Measurements from ENCODE around the gene SLC6A4.

SLC6A4 gene

GRCh38 chr17:30235386-30236296 is at the start of gene SLC6A4:
Gene SLC6A4, minus strand, starts transcription at chr17:30235697. Its CDS starts 13,739 bp downstream, at chr17:30221958.
- no peak for DNase-seq (ENCODE audit: low spot score)

GRCh38 chr17:30279156-30279555 is 43.7 kb upstream of the SLC6A4 start:
- DNase-seq (ENCODE audit: low spot score): no peak

- no peak for DNase-seq (ENCODE audit: low spot score)
Measured at GRCh38 chr17:30278032-30278431, 42.5 kb upstream of the SLC6A4 start.

- DNase-seq (ENCODE audit: low spot score): no peak
Measured at GRCh38 chr17:30275911-30276310, 40.4 kb upstream of the SLC6A4 start.

- no peak for DNase-seq (ENCODE audit: low spot score)
Measured at GRCh38 chr17:30274887-30275286, 39.4 kb upstream of the SLC6A4 start.

GRCh38 chr17:30273373-30273772 is 37.9 kb upstream of the SLC6A4 start:
- DNase-seq (ENCODE audit: low spot score): no peak

- no peak for DNase-seq (ENCODE audit: low spot score)
Measured at GRCh38 chr17:30271102-30271501, 35.6 kb upstream of the SLC6A4 start.

DNA sequence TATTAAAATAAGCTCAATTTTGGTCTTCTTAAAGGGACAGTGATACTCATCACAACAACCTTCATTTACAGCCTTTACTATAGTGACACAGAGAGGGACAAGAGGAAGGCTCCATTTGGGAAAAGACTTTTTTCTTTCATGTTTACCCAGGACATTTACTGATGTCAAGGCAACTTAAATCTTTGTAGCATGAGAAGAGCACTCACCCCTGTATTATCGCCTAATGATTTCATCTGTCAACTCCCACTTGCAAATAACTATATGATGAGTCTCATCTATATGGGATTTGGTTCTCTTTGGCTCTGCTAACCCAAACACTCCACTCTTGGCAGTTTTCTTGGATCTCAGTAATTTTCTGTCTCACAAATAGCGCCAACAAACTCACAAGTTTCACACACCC is 32.1 kb upstream of the SLC6A4 start:
- no peak for DNase-seq (ENCODE audit: low spot score)

GRCh38 chr17:30263552-30264333 is 28.2 kb upstream of the SLC6A4 start:
- no peak for DNase-seq (ENCODE audit: low spot score)

GRCh38 chr17:30256756-30257506 is 21.4 kb upstream of the SLC6A4 start:
- DNase-seq (ENCODE audit: low spot score): no peak

DNA sequence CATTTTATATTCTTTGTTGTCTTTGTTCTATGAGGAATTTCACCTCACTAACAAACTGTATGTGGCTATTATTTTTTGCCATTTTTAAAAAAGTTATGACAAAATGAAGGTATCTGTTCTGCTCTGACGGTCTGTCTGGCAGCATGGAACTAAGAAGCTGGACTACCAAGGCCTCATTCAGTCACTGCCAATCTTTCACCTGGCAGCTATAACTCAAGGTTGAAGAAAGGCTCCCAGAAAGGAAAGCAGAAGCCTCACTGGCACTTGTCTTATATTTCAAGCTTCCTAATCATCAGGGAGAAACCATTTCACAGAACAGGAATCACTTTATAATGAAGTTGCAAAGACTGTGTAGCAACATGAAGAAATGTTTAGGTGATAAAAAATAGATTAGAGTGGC is 18.7 kb upstream of the SLC6A4 start:
- DNase-seq (ENCODE audit: low spot score): no peak

- DNase-seq (ENCODE audit: low spot score): no peak
Measured at GRCh38 chr17:30253312-30253711, 17.8 kb upstream of the SLC6A4 start.

- no peak for DNase-seq (ENCODE audit: low spot score)
Measured at GRCh38 chr17:30251931-30252330, 16.4 kb upstream of the SLC6A4 start.

DNA sequence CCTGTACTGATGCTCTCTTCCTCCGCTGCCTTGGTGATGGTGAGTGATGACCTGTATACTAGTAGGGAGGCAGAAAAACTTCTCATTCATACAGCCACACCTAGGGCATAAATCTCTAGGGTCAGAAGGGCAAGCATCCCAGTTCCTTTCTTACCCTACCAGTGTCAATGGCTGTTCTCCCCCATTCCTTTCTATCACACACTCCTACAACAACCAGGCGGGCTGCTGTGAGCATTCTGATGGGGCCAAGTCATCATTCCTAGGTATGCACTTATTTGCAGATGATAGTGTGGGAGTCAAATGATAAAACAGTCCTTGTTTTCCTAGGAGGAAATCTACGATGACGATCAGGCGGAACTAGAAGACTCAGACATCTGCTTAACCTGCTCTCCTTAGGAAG is 14.0 kb upstream of the SLC6A4 start:
- no peak for DNase-seq (ENCODE audit: low spot score)

DNA sequence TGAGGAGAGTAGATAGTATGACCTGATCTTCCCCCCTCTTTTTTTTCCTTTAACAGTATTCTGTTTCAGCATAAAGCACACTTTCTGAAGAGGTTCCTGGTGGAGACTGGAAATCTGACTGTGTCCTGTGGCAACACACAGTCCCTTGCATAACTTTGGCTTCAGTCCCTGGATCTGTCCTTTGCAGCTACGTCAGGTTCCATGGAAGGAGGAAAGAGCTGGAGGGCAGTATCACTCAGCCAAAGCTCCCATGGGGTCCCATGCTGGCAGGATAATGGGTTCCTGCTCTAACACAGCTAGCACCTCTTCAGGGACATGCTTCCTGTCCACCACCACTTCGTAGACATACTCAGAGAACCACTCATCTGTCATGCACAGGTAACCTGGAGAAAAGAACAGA is 13.3 kb upstream of the SLC6A4 start:
- no peak for DNase-seq (ENCODE audit: low spot score)

DNA sequence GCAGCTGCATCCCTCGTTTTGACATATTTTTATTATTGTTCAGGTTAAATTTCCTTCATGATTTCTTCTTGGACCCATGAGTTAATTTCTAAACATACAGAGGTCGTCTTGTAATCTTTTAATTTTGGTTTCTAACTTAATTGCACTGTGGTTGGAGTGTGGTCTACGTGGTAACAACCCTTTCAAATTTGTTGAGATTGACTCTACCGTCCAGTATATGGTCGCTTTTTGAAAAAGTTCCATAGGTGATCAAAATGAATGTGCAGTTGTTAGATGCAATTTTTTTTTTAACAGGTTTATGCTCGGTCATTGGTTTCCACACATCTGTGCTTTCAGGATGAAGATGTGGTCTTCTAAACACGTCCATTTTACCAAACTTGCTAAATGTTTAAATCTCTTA is 11.0 kb upstream of the SLC6A4 start:
- no peak for DNase-seq (ENCODE audit: low spot score)

DNA sequence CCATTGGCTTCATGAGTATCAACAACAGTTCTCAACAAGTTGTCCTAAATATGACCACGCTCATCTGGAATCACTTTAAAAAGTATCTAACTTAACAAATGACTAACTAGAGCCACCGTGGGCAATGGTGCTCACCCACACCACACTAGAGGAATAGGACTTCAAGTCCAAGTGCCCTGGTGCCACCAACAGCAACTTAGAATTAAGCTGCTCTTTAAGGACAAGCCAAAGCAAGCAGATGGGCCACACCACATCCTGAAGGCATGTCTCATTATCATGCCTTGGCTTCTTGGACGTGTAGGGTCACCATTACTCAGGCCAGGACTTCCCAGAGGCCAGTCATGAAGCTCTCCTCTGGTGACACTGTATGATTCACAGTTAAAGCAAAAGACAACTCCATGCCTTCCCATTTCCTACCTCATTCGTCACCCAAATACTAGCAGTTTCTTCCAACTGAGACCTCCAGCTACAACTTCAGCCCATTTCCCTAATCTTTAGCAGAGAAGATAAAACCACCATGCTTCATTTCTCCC is 9.4 kb upstream of the SLC6A4 start:
- DNase-seq (ENCODE audit: low spot score): no peak

DNA sequence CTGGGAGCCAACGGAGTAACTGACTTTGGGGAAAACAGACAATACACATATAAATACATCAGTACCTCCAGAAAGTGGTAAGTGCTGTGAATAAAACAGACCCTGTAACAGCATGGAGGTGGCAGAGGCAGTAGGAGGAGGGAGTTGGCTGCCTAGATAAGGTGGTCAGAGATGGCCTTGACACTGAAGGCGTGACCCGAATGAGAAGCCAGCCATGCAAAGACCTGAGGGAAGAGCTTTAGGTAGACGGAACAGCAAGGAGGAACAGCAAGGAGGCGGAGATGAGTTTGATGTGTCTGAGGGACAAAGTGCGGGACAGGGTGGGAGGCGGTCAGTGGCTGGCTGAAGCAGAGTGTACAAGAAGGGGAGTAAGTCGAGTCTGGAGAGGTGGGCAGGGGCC is 8.1 kb upstream of the SLC6A4 start:
- DNase-seq (ENCODE audit: low spot score): no peak

DNA sequence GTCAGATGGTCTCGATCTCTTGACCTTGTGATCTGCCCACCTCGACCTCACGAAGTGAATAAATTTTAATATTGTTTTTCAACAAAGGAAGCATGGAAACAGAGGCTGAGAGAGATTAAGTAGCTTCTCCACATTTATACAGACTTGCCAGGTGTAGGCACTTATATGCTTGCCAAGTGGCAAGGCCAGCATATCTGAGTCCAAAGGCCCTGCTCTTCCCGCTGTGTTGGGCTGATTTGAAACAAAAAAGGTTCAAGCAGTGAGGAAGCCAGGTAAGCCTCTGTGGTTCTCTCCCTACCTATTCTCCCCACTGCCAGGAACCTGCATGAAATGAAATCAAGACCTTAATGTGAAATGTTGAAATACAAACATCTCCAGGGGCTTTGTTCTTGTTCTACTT is 7.5 kb upstream of the SLC6A4 start:
- DNase-seq (ENCODE audit: low spot score): no peak

GRCh38 chr17:30241051-30241450 is 5.6 kb upstream of the SLC6A4 start:
- no peak for DNase-seq (ENCODE audit: low spot score)

GRCh38 chr17:30240177-30240576 is 4.7 kb upstream of the SLC6A4 start:
- no peak for DNase-seq (ENCODE audit: low spot score)

DNA sequence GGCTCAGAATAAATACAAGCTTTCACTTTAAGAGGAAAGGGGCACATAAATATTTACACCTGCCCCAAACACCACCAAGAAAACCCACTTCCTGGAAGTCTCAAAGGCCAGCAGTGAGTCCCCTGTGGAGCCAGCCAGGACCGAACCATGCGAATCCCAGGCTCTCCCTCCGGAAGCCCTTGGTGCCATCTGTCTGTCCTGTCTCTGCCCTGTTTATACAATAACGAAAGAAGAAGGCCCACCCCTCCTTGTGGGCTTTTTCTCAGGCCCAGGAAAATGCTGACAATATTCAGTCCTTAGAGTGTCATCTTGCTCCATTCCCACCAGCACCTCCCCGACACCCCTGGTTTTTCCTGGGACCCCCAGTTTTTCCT is 3.6 kb upstream of the SLC6A4 start:
- DNase-seq (ENCODE audit: low spot score): no peak

All from HuH-7 (cell line).